GM21447 (cell line): ENCODE data around the gene EPS8.
A peak's percentile ranks its signal among the peaks of the same experiment; 100 is the strongest.

Experiments used
- ATAC-seq: cut with Tn5 transposase; IDR thresholded peaks from one replicate; pipeline ENCODE4 v1.9.1; 2021; ENCODE audit not compliant: unreplicated experiment

Gene EPS8

DNA sequence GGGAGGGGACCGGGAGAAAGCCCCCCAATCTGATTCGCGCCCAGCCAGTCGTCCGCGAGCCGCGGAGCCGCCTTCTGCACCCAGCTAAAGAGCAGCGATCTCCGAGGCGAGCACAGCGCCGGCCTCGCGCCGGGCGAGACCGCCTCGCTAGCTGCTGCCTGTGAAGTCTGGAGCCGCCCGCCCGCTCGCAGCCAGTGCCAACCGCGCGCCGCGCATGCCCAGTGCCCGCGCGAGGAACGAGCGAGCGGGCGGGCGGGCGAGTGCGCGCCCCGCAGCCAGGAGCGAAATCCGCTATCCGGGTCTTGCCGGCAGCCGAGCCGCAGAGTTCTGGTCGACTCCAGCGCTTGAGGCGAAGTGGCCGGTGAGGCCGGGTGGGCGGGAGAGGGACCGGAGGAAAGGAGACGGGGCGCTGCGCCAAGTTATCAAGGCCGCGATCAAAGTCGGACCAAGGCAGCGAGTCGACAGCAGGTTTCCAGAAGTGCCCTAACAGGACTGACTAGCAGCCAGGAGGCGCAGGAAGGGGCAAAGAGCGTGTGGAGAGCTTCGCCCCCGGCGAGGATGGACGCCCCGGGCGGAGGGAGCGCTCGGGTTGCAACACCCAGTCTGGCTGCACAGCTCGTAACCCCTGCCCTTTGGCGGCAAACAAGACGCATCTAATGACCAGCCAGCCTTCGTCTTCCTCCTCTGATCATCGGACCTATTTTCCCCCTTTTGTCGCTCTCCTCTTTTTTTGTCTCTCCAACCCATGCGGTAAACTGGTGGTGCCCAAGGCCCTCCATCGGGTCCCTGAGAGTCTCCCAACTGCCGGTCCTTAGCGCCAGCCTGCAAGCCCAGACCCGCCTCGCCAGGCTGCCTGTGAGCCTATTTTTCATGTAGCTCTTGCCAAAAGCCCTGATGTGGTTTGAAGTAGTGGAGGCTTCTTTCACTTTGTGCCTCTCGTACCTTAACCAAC is at the start of gene EPS8:
TSS of gene EPS8 (minus strand) at position 169 of the 952 bp plus-strand sequence. CDS start 106,437 bp downstream, outside the sequence.
- peak; percentile 83 for ATAC-seq

DNA sequence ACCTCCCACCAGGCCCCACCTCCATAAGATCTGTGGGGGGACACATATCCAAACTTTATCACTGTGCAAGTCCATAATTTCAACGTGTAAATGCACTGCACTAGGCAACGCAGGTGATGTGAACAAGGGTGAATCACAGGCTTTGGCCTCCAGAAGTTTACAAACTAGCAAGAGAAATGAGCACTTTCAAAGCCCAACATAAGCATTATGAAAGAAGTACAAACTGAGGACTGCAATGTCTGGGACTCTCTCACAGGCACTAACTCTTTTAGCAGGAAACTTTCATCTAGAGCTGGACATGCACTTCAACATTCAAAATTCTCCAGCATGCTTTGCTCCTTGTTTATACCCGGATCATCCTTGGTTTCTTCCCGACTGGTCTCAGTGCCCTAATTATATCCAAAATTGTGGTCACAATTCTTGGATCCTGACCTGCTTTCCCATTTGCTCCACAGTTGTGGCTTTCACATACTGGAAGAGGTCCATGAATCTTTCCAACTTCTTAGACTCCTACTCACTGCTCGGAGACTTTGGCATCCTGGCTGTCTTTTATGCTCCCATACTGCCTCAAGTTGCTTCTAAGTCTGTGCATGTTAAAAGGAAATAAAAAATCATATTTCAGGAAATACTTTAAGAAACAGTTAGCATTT is 48.1 kb upstream of the EPS8 start:
- no peak for ATAC-seq

DNA sequence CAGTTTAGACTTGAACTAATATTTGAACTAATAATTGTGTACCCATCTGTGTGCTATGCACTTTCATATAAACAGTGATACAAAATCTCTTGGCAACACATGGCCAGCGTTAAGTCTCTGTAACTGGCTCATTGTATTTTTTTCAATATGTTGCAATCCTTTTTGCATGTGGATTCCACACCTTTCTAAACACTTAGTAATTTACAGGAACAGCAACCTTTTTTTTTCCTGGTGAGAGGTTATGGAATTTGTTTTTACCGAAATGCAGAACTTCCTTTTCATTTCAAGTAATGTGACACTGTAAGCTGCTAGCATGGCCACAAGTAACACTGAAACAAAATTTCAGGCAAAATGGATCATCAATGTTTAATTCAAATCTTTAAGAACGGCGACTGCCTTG is 45.4 kb upstream of the EPS8 start:
- ATAC-seq: no peak

DNA sequence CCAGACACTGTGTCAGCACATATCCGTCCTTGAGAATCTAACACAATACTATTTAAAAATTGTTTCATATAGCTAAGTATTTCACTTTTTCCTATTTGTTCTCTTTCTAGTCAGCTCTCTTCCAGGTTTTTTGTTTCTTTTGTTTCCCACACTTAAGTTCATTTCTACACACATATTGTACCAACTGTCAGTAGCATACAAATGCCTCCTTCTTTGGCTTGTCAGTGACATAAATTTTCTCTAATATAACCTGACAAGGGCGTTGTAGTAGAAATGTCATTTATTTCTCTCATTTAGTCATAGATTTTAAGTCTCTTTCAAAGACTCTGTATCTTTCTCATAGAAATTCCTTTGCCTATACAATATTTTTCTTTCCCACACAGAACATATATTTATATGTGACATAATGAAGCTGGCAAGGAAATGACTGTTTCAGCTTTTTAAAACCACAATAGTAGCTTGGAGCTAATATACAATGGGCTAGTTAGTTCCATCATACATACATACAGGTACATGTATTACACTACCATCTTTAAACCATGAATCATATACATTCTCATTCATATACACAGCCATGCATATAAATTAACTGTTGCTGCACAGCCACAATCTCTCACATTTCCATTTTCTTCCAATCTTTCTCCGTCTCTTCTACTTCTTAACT is 42.3 kb upstream of the EPS8 start:
- no peak for ATAC-seq

DNA sequence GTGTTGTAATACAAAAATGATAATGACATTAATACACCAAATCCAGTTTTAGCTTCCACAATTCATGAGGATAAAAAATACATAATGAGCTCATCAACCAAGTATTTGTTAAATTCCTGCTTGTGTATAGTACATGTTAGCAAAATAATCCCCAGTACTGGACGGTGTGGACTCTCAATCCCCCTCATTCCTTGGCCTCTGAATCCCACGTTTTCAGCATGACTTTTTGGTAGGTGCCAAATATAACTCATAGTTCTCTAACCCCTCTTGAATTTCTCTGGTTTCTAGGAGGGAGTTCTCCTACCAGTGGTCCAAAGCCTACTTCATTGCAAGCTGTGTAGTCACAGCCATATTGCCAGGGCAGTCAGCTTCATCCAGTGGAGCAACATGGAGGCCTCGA is 41.4 kb upstream of the EPS8 start:
- ATAC-seq: no peak

DNA sequence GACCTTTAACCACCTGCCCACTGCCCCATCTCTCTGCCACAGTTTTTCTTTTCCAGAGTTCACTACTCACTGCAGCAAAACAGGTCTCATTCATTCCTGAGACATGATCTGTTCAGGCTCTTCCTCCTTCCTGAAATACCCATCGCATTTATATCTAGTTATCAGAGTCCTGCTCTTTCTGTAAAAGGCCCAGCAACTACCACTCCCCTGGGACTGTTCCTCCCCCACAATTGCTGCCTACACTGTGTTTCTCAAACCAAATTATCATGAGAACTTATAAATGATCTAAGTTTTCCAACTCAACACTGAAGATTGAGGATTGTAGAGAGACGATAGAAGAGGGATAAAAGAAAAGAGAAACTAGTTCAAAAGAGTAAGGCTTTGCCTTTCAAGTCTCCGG is 40.8 kb upstream of the EPS8 start:
- ATAC-seq: no peak

DNA sequence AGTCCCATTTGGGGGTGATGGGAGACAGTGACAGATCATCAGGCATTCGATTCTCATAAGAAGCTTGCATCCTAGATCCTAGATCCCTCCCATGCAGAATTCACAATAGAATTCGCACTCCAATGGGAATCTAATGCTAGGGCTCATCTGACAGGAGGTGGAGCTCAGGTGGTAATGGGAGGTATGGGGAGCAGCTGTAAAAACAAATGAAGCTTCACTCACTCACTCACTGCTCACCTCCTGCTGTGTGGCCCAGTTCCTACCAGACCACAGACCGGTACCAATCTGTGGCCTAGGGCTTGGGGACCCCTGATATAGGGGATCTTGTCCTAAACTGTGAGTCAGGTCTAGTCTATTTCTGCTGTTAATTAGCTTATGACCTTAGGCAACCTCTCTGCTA is 40.1 kb upstream of the EPS8 start:
- no peak for ATAC-seq

DNA sequence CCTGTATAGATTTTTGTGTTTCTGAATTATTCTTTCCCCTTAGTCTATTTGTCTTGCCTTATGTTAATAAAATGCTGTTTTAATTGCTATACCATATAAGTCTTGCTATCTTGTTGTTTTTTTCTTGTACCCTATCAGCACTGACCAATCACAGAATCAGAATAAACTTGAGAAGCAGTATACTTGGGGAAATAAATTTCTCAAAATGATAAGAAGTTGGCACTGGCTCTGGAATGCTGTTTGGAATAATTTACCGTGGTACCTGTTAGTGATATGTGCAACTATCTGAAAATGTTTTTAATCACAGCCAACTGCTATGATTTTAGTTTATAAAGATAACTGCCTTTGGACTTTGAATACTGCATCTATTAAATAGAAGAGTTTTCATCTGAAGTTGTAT is 37.9 kb upstream of the EPS8 start:
- ATAC-seq: no peak

DNA sequence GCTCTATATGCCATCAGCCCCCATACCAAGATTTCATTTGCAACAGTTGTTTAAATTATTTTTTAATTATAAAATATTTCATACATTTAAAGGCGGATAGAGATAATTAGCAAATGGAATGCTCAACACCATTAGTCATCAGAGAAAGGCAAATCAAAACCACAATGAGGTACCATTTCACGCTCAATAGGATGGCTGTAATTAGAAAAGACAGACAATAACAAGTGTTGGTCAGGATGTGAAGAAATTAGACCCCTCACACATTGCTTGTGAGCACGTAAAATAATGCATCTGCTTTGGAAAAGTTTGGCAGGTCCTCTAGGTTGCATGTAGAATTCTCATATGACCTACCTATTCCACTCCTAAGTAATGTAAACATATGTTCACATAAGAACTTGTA is 35.3 kb upstream of the EPS8 start:
- no peak for ATAC-seq

DNA sequence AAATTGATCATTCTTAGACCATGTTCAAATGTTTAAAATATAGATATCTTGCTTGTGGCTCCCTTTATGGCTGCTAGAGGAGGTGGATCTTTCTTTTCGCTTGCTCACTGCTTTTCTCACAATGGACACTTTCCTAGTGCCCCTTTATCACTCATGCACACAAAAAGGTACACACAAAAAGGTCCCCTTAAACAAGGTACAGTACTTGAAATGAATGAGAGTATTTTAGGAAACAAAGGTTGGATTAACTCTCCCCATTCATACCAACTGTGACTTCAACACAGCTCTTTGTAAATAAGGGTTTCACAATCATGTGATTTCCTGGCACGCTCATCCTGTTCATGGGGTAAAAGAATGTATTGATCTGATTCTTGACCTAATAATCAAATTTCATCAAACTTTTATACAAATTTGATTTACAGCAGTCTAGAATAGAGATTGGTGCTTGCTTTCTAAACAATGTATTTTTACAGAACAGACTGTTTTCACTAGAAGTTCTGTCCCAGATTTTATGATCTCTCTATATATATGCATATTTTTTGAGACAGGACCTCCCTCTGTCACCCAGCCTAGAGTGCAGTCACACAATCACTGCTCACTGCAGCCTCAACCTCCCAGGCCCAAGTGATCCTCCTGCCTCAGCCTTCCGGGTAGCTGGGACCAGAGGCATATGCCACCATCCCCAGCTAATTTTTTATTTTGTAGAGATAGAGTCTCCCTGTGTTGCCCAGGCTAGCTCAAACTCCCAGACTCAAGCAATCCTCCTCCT is 34.4 kb upstream of the EPS8 start:
- ATAC-seq: no peak

DNA sequence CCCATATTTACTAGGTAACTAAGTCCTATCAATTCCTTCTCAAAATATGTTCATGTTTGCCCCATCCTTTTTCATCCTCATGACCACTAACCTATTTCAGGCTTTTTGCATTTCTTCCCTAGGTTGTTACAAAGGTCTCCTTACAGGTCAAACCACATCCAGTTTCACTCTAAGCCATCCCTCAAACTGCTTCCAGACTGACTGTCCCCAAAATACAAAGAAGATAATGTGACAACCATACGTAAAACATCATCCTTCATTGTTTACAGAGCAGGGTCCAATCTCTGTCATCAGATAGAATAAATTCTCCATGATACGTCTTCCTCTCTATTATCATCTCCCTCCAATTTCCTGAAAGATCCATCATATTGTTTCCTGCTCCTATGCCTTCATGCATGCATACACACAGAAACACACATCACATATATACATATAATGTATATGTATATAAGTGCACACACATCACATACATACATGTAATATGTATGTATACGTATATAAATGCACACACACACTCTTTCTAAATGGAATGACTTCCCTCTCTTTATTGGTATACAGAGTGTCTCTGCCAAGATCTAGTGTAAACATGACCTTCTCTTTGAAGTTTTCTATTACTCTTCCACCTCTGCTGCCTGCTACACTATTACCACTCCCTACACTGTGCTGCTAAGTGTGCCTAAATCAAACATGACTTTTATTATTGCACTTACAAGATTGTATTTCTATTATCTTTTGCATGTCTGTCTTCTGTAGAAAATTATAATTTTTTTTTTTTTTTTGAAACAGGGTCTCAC is 30.7 kb upstream of the EPS8 start:
- ATAC-seq: no peak

DNA sequence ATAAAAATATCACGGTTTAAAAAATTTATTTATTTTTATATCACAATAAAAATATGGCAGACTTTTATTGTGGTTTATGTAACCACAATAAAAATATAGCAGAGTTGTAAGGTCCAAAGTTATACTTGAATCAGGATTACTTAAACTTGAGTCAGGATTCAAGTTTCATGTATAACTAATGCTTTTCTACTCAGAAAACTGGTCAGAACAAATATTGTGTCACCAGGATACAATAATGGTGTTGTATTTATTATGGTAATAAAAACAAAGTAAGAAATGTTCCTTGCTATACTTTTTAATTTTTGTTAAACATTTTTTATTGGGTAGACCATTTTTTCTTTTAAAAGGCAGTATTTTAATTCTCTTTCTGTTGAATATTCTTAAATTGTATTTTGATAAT is 29.2 kb upstream of the EPS8 start:
- ATAC-seq: no peak

DNA sequence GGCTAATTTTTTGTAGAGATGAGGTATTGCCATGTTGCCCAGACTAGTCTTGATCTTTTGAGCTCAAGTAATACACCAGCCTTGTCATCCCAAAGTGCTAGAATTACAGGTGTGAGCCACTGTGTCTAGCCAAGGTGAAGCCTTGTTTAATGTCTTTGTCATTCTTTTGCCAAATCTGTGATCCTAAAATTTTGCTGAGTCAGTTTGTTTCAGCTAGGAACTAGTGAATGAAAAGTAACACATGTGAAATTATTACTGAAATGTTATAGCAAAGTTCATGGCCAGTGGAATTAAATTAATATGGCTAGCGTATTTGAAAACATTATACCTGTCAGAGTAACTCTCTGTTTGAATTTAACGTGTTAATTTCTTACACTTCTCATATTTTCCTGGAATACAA is 26.5 kb upstream of the EPS8 start:
- no peak for ATAC-seq

DNA sequence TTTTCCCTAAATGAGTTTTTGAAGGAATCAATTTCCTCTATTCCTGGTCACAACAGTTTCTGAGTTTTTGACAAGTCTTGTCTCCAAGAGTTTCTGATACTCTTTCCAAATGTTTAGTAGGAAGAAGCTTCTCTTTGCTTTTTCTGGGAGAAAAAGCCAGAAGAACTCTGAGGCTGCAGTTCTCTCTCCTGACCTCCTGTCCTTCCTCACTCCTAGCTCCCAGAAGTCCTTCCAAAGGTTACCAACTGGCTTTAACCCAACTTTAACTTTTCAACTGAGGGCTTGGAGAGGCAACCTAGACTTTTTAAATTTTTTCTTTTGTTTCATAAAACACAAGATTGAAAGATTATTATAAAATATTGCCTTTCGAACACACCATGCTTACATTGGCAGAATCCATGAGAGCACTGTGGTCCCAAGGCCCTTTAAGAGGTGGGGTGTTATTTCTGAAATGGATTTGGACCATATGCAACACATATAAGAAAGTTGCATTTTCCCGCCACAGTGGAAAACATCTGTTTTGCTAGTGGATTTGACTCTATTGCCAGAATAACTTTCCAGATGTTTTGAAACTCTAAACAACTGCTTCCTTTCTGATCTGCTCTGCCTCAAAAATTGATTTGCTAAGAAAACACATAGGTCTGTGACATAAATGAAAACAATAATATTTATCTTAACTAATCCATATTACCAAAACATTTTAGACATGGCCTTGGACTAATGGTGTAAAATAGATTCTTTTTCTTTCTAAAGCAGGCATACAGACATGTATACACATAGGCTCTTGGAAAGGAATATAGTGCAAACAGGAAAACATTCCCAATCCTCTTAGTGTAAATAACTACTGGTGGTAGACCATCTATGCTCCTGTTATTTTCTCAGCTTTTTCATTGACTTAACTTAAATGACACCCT is 22.3 kb upstream of the EPS8 start:
- no peak for ATAC-seq

DNA sequence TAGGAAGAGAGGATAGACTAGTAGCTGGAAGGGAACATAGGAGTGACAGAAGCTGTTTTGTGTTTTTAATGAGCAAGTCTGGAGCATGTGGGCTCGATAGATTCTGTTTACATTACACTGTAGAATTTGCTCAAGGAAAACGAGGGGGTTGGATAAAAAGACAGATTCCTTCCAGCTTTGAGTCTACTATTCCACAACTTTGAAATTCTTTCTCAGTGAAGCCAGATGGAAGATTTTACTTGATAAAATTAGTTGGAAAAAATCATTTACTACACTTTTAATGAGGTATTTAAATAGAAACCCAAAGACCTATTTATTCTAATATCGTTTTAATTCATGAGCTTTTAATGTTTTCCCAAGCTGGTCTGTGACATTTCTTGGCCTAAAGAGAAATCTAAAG is 19.5 kb upstream of the EPS8 start:
- ATAC-seq: no peak

DNA sequence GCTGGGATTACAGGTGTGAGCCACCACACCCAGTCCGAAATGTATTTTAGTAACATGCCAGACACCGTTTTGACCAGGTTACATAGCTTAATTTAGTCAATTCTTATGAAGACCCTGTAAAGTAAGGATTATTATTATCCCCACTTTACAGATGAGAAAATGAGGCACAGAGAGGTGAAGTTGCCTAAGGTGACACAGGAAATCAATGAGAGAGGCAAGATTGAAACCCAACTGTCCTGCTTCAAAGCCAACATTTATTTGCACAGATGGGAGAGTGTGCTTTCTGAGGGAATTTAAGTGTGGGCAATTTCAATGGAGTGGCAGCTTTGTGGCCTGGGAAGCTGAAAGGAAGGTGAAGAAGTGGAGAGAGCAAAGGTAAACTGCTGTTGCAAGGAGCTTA is 19.1 kb upstream of the EPS8 start:
- no peak for ATAC-seq

DNA sequence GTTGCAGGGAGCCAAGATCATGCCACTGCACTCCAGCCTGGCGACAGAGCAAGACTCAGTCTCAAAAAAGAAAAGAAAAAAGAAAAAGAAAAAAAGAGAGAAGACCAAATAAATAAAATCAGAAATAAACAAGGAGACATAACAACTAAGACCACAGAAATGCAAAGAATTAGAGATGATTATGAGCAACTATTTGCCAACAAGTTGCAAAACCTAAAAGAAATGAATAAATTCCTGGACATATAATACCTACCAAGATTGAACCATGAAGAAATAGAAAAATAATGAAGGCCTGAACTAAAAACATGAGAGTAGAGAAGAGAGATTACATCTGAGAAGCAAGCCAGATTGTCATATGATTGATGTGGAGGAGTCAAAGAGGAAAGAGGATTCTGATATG is 17.6 kb upstream of the EPS8 start:
- no peak for ATAC-seq

DNA sequence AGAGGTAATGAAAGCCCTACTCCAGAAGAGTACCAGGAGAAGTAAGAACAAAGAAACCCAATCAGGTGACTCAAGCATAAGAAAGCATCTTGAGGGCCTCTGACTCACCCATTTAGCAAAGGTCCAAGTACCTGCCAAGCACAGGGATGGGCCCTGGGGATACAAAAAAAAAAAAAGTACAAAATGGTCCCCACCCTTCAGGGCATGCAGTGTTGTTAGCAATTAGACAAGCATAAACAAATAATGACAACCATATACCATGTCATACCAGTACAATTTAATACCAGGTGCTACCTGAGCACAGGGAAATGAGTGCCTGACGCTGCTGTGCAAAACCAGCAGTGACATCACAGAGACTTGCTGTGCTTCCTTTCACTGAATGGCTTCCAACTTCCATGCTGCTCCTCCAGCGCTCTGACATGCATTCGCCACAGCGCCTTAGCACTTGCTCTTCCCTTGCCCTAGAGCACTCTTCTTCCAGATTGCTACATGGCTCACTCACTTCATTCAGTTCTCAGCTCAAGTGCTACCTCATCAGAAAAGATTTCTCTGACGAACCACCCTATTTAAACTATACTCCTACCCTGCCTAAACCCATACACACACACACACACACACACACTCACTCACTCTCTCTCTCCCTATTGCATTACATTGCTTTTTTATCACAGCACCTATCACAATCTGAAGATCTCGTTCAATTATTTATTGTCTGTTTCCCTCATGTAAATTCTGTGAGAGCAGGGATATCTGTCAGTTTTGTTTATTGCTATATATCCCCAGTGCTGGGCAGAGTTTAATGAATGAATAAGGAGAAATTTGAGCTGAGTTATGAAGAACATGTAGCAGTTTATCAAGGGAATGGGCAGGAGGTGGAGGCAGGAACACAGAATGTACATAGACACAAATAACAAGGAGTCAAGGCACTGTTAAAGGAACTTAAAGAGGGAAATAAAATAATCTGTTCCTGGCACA is 12.9 kb upstream of the EPS8 start:
- no peak for ATAC-seq
